Bronchial epithelial cell (primary cell): ENCODE measurements around the gene KRT23. TPM values are rescaled to one million over a fixed set of nuclear protein-coding genes. Genes with fewer than 3 reads are reported as not detected.
"Not testable (repeated sequence)": the region's sequence is repeated elsewhere in the genome, so short reads cannot be mapped to it uniquely, and the experiment has no call there.

ENCODE experiments used
- DNase-seq: peaks from one replicate; pipeline ENCODE4 v3.0.0-alpha.2; 2010; ENCODE audit warnings: low read depth
- FAIRE-seq: peaks from 2 replicates; lab custom pipeline; 2011; peaks lifted over from hg19 to GRCh38; lab: Jason Lieb, UNC
- H3K27me3 ChIP-seq: 2 replicates; pipeline ENCODE4 v1.5.1; 2011; ENCODE audit warnings: low read length; ENCODE audit not compliant: control insufficient read depth, insufficient read depth
- H3K36me3 ChIP-seq: 2 replicates; pipeline ENCODE4 v1.5.1; 2011; ENCODE audit warnings: low read length; ENCODE audit not compliant: control insufficient read depth, insufficient read depth
- H3K4me3 ChIP-seq: 2 replicates; pipeline ENCODE4 v1.5.1; 2011; ENCODE audit warnings: mild to moderate bottlenecking, low read depth, low read length, control low read depth
- CTCF ChIP-seq: IDR thresholded peaks from 2 replicates; pipeline ENCODE4 v1.5.1; 2011; ENCODE audit warnings: mild to moderate bottlenecking, moderate library complexity, low read length, control low read depth, inconsistent platforms; ENCODE audit not compliant: insufficient read depth, severe bottlenecking
- total RNA-seq: library from RNA; depleted of rRNA; stranded (reverse); fragments of >200 nt; gene quantifications from 2 replicates; pipeline ENCODE4 v1.2.1, GENCODE V29; 2014

Gene KRT23
- total RNA-seq, 1 donor from 2014 or later = 12.9 TPM

GRCh38 chr17:40931311-40931710, 6.1 kb downstream of the KRT23 start:
- no peak overlapping the region for H3K4me3 ChIP-seq
- peak; percentile 72 for DNase-seq
- no peaks in the 10 kb centered on the region for H3K27me3 ChIP-seq
- no peaks in the 10 kb centered on the region for H3K36me3 ChIP-seq
- FAIRE-seq = peak; percentile 66
- TF ChIP-seq CTCF = no peak

- Histone ChIP-seq H3K4me3 (no peak overlapping the region), H3K36me3 (no peaks in the 10 kb centered on the region), H3K27me3 (no peaks in the 10 kb centered on the region)
- FAIRE-seq (no peak), DNase-seq (no peak)
- no peak for TF ChIP-seq CTCF
Measured at GRCh38 chr17:40926341-40926740, 11.1 kb downstream of the KRT23 start.

- no peak overlapping the region for H3K4me3 ChIP-seq
- peak; percentile 89 for DNase-seq
- no peaks in the 10 kb centered on the region for H3K36me3 ChIP-seq
- FAIRE-seq = peak; percentile 32
- no peak for TF ChIP-seq CTCF
- no peaks in the 10 kb centered on the region for H3K27me3 ChIP-seq
Measured at GRCh38 chr17:40922239-40922638, 15.2 kb downstream of the KRT23 start.

GRCh38 chr17:40921026-40921425, 16.4 kb downstream of the KRT23 start:
- Histone ChIP-seq H3K4me3 (no peak overlapping the region), H3K36me3 (no peaks in the 10 kb centered on the region), H3K27me3 (no peaks in the 10 kb centered on the region)
- no peak for DNase-seq
- no peak for FAIRE-seq
- TF ChIP-seq CTCF = no peak

- not testable (repeated sequence) for H3K27me3 ChIP-seq, H3K4me3 ChIP-seq, DNase-seq, FAIRE-seq, H3K36me3 ChIP-seq
Measured at GRCh38 chr17:40917116-40917515, 20.3 kb downstream of the KRT23 start.

GRCh38 chr17:40916366-40916765, 21.1 kb downstream of the KRT23 start:
- no peak overlapping the region for H3K4me3 ChIP-seq
- H3K36me3 ChIP-seq = no peaks in the 10 kb centered on the region
- DNase-seq = peak; percentile 25
- FAIRE-seq = no peak
- H3K27me3 ChIP-seq = no peaks in the 10 kb centered on the region
- TF ChIP-seq CTCF = no peak
